ENCODE results near the gene NOCT.

- no peak for TF ChIP-seq ZNF335 (tag by site-specific recombination; conservative IDR thresholded peaks at IDR 0.05)
- TF ChIP-seq BCL6B (tag by site-specific recombination; IDR thresholded peaks at IDR 0.05): no peak
- TF ChIP-seq ZSCAN30 (tag by site-specific recombination; IDR thresholded peaks at IDR 0.05): no peak
- no peak for TF ChIP-seq ZNF274 (IDR thresholded peaks at IDR 0.05; ENCODE audit: low read length)
- TF ChIP-seq ZNF274 (tag by site-specific recombination; IDR thresholded peaks at IDR 0.05; ENCODE audit: borderline replicate concordance): no peak
- TF ChIP-seq ZFP41 (tag by site-specific recombination; IDR thresholded peaks at IDR 0.05; ENCODE audit: borderline replicate concordance): no peak
- no peak for TF ChIP-seq ZNF560 (tag by site-specific recombination; IDR thresholded peaks at IDR 0.05; ENCODE audit: borderline replicate concordance)
Observed at GRCh38 chr4:139054791-139055505, 39.4 kb downstream of the NOCT start.
